Keratinocyte (primary cell): ENCODE measurements around the gene EHMT1.

ENCODE experiments used
- CTCF ChIP-seq, 3 experiments: IDR thresholded peaks in 1 of 3; conservative IDR thresholded peaks in 1 of 3; optimal IDR thresholded peaks in 1 of 3; 2 replicates in 2 of 3; 3 replicates in 1 of 3; pipeline versions ENCODE3 to v1.5.1; 2011; ENCODE audit warnings: low read length in 3 of 3, mild to moderate bottlenecking in 3 of 3, moderate library complexity in 2 of 3, control low read depth in 1 of 3, inconsistent platforms in 1 of 3; ENCODE audit not compliant: insufficient read depth in 2 of 3; ENCODE audit errors: extremely low read depth in 1 of 3
- EZH2 ChIP-seq: IDR thresholded peaks from one replicate; pipeline ENCODE4 v1.6.1; 2012; ENCODE audit warnings: inconsistent platforms, mild to moderate bottlenecking, low read length, moderate library complexity

- TF ChIP-seq CTCF (optimal IDR thresholded peaks at IDR 0.05 in 1 of 3, IDR thresholded peaks at IDR 0.05 in 1 of 3, conservative IDR thresholded peaks at IDR 0.05 in 1 of 3; ENCODE audit: extremely low read depth in 1 of 3, insufficient read depth in 2 of 3, low read length in 3 of 3) (no peak), EZH2 (no peak)
These were observed 41.3 kb downstream of the EHMT1 start for GRCh38 chr9:137660144-137660543.
